Spleen (tissue), 7 donors: ENCODE measurements around the gene DGKB.

ENCODE experiments used
- CTCF ChIP-seq, 11 experiments: fragments of 200-600 bp in 7 of 11; fragments of 450-650 bp in 4 of 11; sonication (generic) in 4 of 11; IDR thresholded peaks in 8 of 11; conservative IDR thresholded peaks in 3 of 11; 1 replicate in 7 of 11; 2 replicates in 4 of 11; pipeline versions ENCODE4 v1.4.0 to v1.8.0; 2016 to 2021; ENCODE audit warnings: antibody characterized with exemption in 11 of 11, inconsistent platforms in 4 of 11, mild to moderate bottlenecking in 1 of 11
- POLR2A ChIP-seq, 3 donors: fragments of 450-650 bp; IDR thresholded peaks; one replicate each; pipeline ENCODE4 v1.5.1; 2017; ENCODE audit warnings: antibody characterized with exemption in 3 of 3, mild to moderate bottlenecking in 1 of 3
- donor health status: DM: no; HTN: no; CAD: no; lungs with moderate emphysema.
- donor health status: DM: no; HTN: no; CAD: no.
- donor health status: DM: no; HTN: no; CAD: no.

- no peak for TF ChIP-seq CTCF (IDR thresholded peaks at IDR 0.05 in 8 of 11, conservative IDR thresholded peaks at IDR 0.05 in 3 of 11)
- TF ChIP-seq POLR2A (IDR thresholded peaks at IDR 0.05): no peak
These were observed 398.9 kb downstream of the DGKB start for GRCh38 chr7:14503623-14504022.
